DND-41 (cell line): ENCODE data around the gene LPAR1.

ENCODE experiments used
- ATAC-seq: fragments of 200-7000 bp; cut with Tn5 transposase; 3 replicates; pipeline ENCODE4 v1.9.1; 2021; ENCODE audit warnings: low read depth; ENCODE audit not compliant: insufficient read depth
- DNase-seq: peaks from one replicate; pipeline ENCODE4 v3.0.0-alpha.2; 2020
- H2AFZ ChIP-seq: 2 replicates; pipeline ENCODE4 v1.6.0; 2012; ENCODE audit warnings: low read depth, low read length
- H3K27ac ChIP-seq: 2 replicates; pipeline ENCODE4 v1.5.1; 2012; ENCODE audit warnings: low read length, inconsistent platforms
- H3K27me3 ChIP-seq: fragments of 200-600 bp; sonication (generic); 2 replicates; pipeline ENCODE4 v1.6.0; 2012; ENCODE audit warnings: low read length, mild to moderate bottlenecking, inconsistent platforms; ENCODE audit not compliant: insufficient read depth, poor library complexity
- H3K36me3 ChIP-seq: 2 replicates; pipeline ENCODE4 v1.5.1; 2012; ENCODE audit warnings: low read length, inconsistent platforms; ENCODE audit not compliant: insufficient read depth
- H3K4me1 ChIP-seq: 2 replicates; pipeline ENCODE4 v1.5.1; 2012; ENCODE audit warnings: mild to moderate bottlenecking, low read length; ENCODE audit not compliant: insufficient read depth
- H3K4me2 ChIP-seq: 2 replicates; pipeline ENCODE4 v1.6.0; 2012; ENCODE audit warnings: mild to moderate bottlenecking, moderate library complexity, low read length, inconsistent platforms; ENCODE audit not compliant: insufficient read depth
- H3K4me3 ChIP-seq, 2 experiments: fragments of 200-600 bp in 1 of 2; shearing (Covaris generic) in 1 of 2; 2 replicates each; pipeline ENCODE4 v1.5.1; 2012 to 2016; ENCODE audit warnings: inconsistent platforms in 2 of 2, low read length in 2 of 2, mild to moderate bottlenecking in 2 of 2, low read depth in 1 of 2, moderate library complexity in 1 of 2
- H3K79me2 ChIP-seq: 2 replicates; pipeline ENCODE4 v1.6.0; 2012; ENCODE audit warnings: low read length, inconsistent platforms; ENCODE audit not compliant: insufficient read depth
- H3K9ac ChIP-seq: 2 replicates; pipeline ENCODE4 v1.6.0; 2012; ENCODE audit warnings: low read depth, mild to moderate bottlenecking, inconsistent platforms, low read length, moderate library complexity
- H3K9me3 ChIP-seq: 2 replicates; pipeline ENCODE4 v1.5.1; 2012; ENCODE audit warnings: low read length, moderate library complexity, mild to moderate bottlenecking, inconsistent platforms; ENCODE audit not compliant: insufficient read depth, severe bottlenecking
- H4K20me1 ChIP-seq: 2 replicates; pipeline ENCODE4 v1.6.0; 2012; ENCODE audit warnings: low read length; ENCODE audit not compliant: insufficient read depth
- EZH2 ChIP-seq: IDR thresholded peaks from 3 replicates; pipeline ENCODE4 v1.6.1; 2012; ENCODE audit warnings: borderline replicate concordance, low read depth, mild to moderate bottlenecking, moderate library complexity, low read length, inconsistent platforms; ENCODE audit not compliant: severe bottlenecking
- TF ChIP-seq, protein P1 (sequence below): IDR thresholded peaks from 2 replicates; pipeline ENCODE4 v1.5.1; 2012; ENCODE audit warnings: borderline replicate concordance, low read length, moderate library complexity, mild to moderate bottlenecking; ENCODE audit not compliant: poor library complexity, severe bottlenecking; ENCODE audit errors: extremely low read depth

Gene LPAR1, protein sequence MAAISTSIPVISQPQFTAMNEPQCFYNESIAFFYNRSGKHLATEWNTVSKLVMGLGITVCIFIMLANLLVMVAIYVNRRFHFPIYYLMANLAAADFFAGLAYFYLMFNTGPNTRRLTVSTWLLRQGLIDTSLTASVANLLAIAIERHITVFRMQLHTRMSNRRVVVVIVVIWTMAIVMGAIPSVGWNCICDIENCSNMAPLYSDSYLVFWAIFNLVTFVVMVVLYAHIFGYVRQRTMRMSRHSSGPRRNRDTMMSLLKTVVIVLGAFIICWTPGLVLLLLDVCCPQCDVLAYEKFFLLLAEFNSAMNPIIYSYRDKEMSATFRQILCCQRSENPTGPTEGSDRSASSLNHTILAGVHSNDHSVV

GRCh38 chr9:111038331-111039230, at the start of gene LPAR1:
Gene LPAR1 (minus strand): TSS chr9:111038470. CDS start chr9:110972117, 66,353 bp downstream.
- no peak within 1 kb of the TSS for H3K4me2 ChIP-seq
- no peak within 1 kb of the TSS for H3K27ac ChIP-seq
- no peaks in the 10 kb centered on the region for H3K79me2 ChIP-seq
- DNase-seq (no peak), ATAC-seq (no peak)
- H3K9me3 ChIP-seq: no peaks in the 10 kb centered on the region
- H3K9ac ChIP-seq: no peak within 1 kb of the TSS
- H3K36me3 ChIP-seq: no peaks in the 10 kb centered on the region
- no peaks in the 10 kb centered on the region for H3K27me3 ChIP-seq
- H2AFZ ChIP-seq: no peak within 1 kb of the TSS
- H4K20me1 ChIP-seq: no peaks in the 10 kb centered on the region
- TF ChIP-seq, protein P1, sequence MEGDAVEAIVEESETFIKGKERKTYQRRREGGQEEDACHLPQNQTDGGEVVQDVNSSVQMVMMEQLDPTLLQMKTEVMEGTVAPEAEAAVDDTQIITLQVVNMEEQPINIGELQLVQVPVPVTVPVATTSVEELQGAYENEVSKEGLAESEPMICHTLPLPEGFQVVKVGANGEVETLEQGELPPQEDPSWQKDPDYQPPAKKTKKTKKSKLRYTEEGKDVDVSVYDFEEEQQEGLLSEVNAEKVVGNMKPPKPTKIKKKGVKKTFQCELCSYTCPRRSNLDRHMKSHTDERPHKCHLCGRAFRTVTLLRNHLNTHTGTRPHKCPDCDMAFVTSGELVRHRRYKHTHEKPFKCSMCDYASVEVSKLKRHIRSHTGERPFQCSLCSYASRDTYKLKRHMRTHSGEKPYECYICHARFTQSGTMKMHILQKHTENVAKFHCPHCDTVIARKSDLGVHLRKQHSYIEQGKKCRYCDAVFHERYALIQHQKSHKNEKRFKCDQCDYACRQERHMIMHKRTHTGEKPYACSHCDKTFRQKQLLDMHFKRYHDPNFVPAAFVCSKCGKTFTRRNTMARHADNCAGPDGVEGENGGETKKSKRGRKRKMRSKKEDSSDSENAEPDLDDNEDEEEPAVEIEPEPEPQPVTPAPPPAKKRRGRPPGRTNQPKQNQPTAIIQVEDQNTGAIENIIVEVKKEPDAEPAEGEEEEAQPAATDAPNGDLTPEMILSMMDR: no peak
- TF ChIP-seq EZH2: no peak
- H3K4me3 ChIP-seq: no peak within 1 kb of the TSS
- no peaks in the 10 kb centered on the region for H3K4me1 ChIP-seq

DNA sequence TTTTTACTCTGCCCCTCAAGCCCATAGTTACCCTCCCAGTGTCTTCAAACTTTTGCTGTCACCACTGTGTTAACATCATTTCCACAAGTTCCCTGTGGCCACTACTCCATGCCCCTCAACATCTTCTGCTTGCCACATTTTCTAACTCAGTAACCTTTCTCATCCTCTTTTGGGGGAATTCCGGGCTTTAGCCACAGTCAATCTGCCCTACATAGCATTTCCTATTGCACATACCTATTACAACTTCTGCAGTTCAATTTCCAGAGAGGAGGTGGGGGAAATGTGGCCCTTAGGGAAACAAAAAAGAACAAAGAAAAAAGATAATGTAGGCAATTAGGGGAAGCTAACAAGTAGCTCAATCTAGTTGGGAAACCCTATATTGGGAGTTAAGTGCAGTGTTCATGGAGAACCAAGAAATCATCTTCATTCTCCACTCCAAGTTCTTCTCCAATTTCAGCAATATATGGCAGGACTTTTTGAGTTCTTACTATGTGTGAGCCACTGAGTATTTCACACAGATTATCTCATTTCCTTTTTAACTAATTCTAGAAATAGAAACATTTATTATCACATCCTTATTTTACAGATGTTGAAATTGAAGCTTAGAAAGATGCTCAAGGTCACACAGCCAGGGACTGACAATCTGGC, 40.2 kb upstream of the LPAR1 start:
- Histone ChIP-seq H3K9me3 (no peaks in the 10 kb centered on the region), H2AFZ (no peak overlapping the region), H4K20me1 (no peaks in the 10 kb centered on the region), H3K36me3 (no peaks in the 10 kb centered on the region), H3K79me2 (no peaks in the 10 kb centered on the region), H3K4me2 (no peak overlapping the region), H3K27me3 (no peaks in the 10 kb centered on the region), H3K4me3 (no peak overlapping the region), H3K9ac (no peak overlapping the region), H3K4me1 (no peaks in the 10 kb centered on the region), H3K27ac (no peak overlapping the region)
- ATAC-seq (no peak), DNase-seq (no peak)
- no peak for TF ChIP-seq EZH2
- TF ChIP-seq, protein P1: no peak

GRCh38 chr9:111076519-111076918, 38.2 kb upstream of the LPAR1 start:
- Histone ChIP-seq H3K27me3 (no peaks in the 10 kb centered on the region), H4K20me1 (no peaks in the 10 kb centered on the region), H3K27ac (no peak overlapping the region), H3K9ac (no peak overlapping the region), H3K4me3 (no peak overlapping the region), H2AFZ (no peak overlapping the region), H3K4me1 (no peaks in the 10 kb centered on the region), H3K4me2 (no peak overlapping the region), H3K79me2 (no peaks in the 10 kb centered on the region), H3K36me3 (no peaks in the 10 kb centered on the region), H3K9me3 (no peaks in the 10 kb centered on the region)
- TF ChIP-seq, protein P1: no peak
- no peak for TF ChIP-seq EZH2
- DNase-seq (no peak), ATAC-seq (no peak)
